Activated naive CD4-positive, alpha-beta T cell treated with anti-CD3 and anti-CD28 coated beads, Interleukin-2, amount 50 U/mL, for 24 hours (primary cell): Measurements from ENCODE around the gene RABGAP1L.
A peak's percentile ranks its signal among the peaks of the same experiment; 100 is the strongest.
"Not testable (repeated sequence)": the region's sequence is repeated elsewhere in the genome, so short reads cannot be mapped to it uniquely, and the experiment has no call there.

Experiments
- H3K27ac Mint-ChIP-seq: one replicate; pipeline ENCODE4 v1.8.0; 2021; ENCODE audit warnings: mild to moderate bottlenecking, mixed read lengths
- H3K27me3 Mint-ChIP-seq: one replicate; pipeline ENCODE4 v1.8.0; 2021; ENCODE audit warnings: mixed read lengths
- H3K36me3 Mint-ChIP-seq: one replicate; pipeline ENCODE4 v1.8.0; 2021; ENCODE audit warnings: mixed read lengths
- H3K4me1 Mint-ChIP-seq: one replicate; pipeline ENCODE4 v1.8.0; 2021; ENCODE audit warnings: mixed read lengths
- H3K4me3 Mint-ChIP-seq: one replicate; pipeline ENCODE4 v1.8.0; 2021; ENCODE audit warnings: mild to moderate bottlenecking, mixed read lengths
- H3K9me3 Mint-ChIP-seq: one replicate; pipeline ENCODE4 v1.8.0; 2021; ENCODE audit warnings: mixed read lengths

The RABGAP1L gene

DNA sequence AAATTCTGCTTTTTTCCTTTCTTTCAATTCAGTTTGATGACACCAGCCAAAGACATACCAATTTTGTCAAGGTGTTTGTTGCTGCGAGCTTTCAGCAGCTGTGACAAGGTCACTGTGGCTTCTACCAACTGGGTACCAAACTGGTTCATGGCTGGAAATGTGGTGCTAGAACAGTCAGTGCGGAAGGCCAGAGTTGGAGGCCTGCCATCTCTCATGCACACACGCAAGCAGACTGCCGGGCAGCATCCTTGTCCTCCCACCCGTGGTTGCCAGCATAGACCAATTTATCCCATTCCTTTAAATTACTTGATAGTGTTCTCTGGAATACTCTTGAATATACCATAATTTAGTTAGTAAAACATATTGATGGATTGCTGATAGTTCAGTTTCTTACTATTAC lies 208.6 kb downstream of the RABGAP1L start:
- Mint-ChIP-seq H3K27me3 (no peaks in the 10 kb centered on the region), H3K4me1 (peaks cover under 1% of the 10 kb centered on the region), H3K4me3 (no peak overlapping the region), H3K9me3 (no peaks in the 10 kb centered on the region), H3K27ac (no peak overlapping the region), H3K36me3 (peaks cover 15% of the 10 kb centered on the region)

DNA sequence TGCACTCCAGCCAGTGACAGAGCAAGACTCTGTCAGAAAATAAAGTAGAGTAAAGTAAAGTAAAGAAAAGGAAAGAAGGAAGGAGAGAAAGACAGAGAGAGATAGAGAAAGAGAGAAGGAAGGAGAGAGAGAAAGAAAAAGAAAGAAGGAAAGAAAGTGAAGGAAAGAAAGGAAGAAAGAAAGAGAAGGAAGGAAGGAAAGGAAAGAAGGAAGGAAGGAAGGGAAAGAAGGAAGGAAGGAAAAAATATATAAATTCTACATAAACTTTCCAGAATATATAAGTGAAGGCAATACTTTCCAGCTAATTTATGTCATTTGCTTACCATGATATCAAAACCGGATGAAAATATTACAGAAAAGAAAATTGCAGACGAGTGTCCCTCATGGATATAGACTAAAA lies 216.7 kb downstream of the RABGAP1L start:
- Mint-ChIP-seq H3K27ac (no peak overlapping the region), H3K36me3 (peaks cover 24% of the 10 kb centered on the region)

DNA sequence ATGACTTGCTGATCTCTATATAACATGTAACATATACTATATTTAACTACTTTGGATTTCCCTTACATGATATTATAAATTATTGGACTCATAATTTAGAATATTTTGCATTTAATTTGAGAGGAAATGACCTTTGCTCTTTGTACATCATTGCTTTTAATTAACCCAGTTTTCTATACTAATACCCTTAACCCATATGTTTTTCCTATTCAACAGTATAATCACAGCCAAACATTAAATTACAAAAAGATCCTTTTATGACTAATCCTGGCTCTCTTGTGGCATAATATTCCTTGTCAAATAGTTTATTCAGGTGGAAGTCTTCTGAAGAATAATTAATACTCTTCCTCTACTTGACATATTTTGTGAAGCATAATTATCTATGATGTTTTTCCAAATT lies 232.4 kb downstream of the RABGAP1L start:
- Mint-ChIP-seq H3K27ac (no peak overlapping the region), H3K36me3 (peaks cover 25% of the 10 kb centered on the region), H3K4me1 (no peaks in the 10 kb centered on the region), H3K9me3 (peaks cover 3% of the 10 kb centered on the region), H3K27me3 (no peaks in the 10 kb centered on the region), H3K4me3 (no peak overlapping the region)

More for the DNA sequence above, 216.7 kb downstream of the RABGAP1L start:
- H3K27me3 Mint-ChIP-seq: no peaks in the 10 kb centered on the region
- no peak overlapping the region for H3K4me3 Mint-ChIP-seq
- H3K4me1 Mint-ChIP-seq: no peaks in the 10 kb centered on the region
- H3K9me3 Mint-ChIP-seq: no peaks in the 10 kb centered on the region

DNA sequence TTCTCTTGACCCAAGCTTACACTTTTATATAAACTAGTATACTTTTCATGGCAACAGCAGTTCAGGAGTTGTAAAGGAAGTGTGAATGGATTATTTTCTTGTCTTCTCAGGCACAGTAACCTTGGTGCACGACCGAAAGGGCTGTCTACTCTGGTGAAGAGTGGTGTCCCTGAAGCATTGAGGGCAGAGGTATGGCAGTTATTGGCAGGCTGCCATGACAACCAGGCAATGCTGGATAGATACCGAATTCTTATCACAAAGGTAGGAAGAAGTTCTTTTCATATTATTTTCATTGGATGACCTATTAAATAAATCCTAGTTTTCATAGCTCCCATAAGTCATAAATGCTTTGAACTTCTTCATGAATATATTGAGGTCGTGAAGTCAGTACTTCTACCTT lies 234.6 kb downstream of the RABGAP1L start:
- Mint-ChIP-seq H3K4me3 (no peak overlapping the region), H3K27me3 (no peaks in the 10 kb centered on the region), H3K36me3 (peaks cover 32% of the 10 kb centered on the region), H3K9me3 (no peaks in the 10 kb centered on the region), H3K27ac (no peak overlapping the region), H3K4me1 (no peaks in the 10 kb centered on the region)

DNA sequence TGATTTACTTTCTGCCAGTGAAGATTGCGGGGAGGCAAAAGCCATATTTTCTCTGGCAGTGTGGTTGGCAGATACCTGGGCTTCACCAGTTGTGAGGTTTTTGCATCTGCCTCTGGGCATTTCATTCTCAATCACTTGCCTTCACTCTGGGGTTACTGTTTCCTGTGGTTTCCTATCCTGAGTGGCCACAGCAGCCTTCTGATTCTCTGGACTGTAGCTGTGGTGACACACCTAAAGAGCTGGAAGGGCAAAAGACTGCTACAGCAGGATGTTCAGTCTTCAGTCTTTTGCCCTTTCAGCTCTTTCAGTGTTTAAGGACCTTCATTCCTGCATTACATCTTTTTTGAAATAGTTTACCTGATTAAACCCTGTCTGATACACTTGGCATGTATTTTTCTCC lies 237.9 kb downstream of the RABGAP1L start:
- H3K4me1 Mint-ChIP-seq: no peaks in the 10 kb centered on the region
- H3K27me3 Mint-ChIP-seq: no peaks in the 10 kb centered on the region
- peaks cover 37% of the 10 kb centered on the region for H3K36me3 Mint-ChIP-seq
- no peak overlapping the region for H3K27ac Mint-ChIP-seq
- H3K4me3 Mint-ChIP-seq: no peak overlapping the region
- peaks cover 10% of the 10 kb centered on the region for H3K9me3 Mint-ChIP-seq

DNA sequence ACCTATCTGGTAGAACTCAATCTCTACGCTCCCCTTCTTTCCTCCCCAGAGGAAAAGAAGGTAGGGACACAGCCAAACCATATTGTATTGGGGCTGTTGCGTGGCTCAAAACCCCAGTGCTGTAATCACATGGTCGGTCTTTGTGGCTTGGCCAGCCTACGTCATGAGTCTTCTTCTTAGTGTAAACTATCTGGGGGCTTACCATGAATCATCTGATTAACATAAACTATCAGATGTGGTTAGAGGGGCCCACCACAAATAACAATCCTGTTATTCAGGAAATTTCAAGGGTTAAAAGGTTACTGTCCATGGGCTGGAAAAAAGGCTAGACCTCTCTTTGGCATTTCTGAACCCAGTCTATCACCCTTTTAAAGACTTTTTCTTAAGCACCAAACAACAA lies 238.9 kb downstream of the RABGAP1L start:
- peaks cover 37% of the 10 kb centered on the region for H3K36me3 Mint-ChIP-seq
- H3K4me1 Mint-ChIP-seq: no peaks in the 10 kb centered on the region
- H3K27me3 Mint-ChIP-seq: no peaks in the 10 kb centered on the region
- no peak overlapping the region for H3K27ac Mint-ChIP-seq
- H3K9me3 Mint-ChIP-seq: peaks cover 10% of the 10 kb centered on the region
- H3K4me3 Mint-ChIP-seq: no peak overlapping the region

DNA sequence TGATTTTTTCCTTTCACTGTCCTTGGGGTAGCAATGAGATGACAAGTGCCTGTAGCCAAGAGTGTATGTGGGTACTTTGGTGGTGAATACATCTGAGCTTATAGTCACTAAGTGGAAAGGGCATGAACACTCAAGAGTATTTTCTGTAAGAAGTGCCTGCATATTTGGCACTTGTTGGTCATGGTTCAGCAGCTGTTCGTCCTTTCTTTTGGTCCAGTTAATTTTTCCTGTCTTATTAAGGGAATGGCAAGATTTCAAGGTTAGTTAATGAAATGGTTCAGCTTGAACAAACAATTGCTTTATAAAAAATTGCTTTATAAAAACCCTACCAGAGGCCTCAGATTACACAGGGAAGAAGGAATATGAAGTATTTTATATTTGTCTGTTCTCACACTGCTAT lies 239.9 kb downstream of the RABGAP1L start:
- Mint-ChIP-seq H3K27me3 (no peaks in the 10 kb centered on the region), H3K36me3 (peaks cover 38% of the 10 kb centered on the region), H3K9me3 (peaks cover 10% of the 10 kb centered on the region), H3K4me3 (no peak overlapping the region), H3K4me1 (no peaks in the 10 kb centered on the region), H3K27ac (no peak overlapping the region)

DNA sequence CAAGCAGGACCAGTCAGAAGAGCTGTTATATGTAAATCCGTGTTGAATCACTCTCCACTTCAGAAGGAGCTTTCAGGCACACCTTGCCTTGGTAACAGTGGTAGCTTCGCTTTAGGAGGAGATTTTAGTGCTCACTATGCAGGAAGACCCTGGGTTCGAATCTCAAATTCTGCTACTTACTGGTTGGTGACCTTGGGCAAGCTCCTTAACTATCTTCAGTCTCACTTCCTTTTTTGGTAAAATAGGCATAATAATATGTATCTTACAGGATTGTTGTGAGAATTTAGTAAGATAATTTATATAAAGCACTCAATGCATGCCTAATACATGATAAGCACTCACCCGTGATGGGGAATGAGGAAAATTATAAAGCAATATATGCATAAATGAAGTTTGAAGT lies 241.8 kb downstream of the RABGAP1L start:
- peaks cover 40% of the 10 kb centered on the region for H3K36me3 Mint-ChIP-seq
- H3K4me3 Mint-ChIP-seq: no peak overlapping the region
- peaks cover 10% of the 10 kb centered on the region for H3K9me3 Mint-ChIP-seq
- no peaks in the 10 kb centered on the region for H3K4me1 Mint-ChIP-seq
- H3K27me3 Mint-ChIP-seq: no peaks in the 10 kb centered on the region
- H3K27ac Mint-ChIP-seq: no peak overlapping the region

DNA sequence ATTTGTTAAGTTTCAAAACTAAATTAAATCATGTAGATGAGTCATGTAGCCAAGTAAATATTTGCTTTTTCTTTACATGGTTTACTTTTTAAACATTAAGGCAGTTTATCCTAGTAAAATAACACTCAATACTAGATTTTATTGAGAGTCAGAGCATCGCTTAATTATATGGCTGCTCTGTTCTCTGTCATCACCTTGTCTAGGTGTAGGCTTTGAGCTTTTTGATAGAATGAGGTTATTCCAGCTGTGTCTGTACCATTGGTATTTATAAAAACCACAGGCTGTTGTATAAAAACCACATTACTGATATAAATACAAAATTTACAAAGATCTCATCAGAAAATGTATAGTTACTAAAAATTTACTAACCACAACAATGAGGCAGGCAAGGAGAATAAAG lies 245.9 kb downstream of the RABGAP1L start:
- Mint-ChIP-seq H3K27me3 (no peaks in the 10 kb centered on the region), H3K4me3 (no peak overlapping the region), H3K9me3 (peaks cover 6% of the 10 kb centered on the region)

DNA sequence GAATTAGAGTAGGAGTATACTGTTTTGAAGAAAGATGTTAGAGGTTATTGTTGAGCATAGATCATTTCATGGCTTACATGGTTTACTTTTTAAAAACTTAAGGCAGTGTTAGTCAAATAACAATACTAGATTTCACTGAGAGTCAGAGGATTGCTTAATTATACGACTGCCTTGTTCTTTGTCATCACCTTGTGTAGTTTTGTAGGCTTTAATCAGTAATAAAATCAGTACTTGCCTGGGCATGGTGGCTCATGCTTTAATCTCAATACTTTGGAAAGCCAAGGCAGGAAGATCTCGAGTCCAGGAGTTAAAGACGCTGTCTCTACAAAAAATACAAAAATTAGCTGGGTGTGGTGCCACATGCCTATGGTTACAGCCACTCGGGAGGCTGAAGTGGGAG lies 247.1 kb downstream of the RABGAP1L start:
- Mint-ChIP-seq H3K4me1 (peaks cover 8% of the 10 kb centered on the region), H3K36me3 (peaks cover 27% of the 10 kb centered on the region), H3K27ac (no peak overlapping the region), H3K9me3 (peaks cover 2% of the 10 kb centered on the region), H3K27me3 (no peaks in the 10 kb centered on the region), H3K4me3 (no peak overlapping the region)

More for the DNA sequence above, 245.9 kb downstream of the RABGAP1L start:
- peaks cover 29% of the 10 kb centered on the region for H3K36me3 Mint-ChIP-seq
- no peak overlapping the region for H3K27ac Mint-ChIP-seq
- H3K4me1 Mint-ChIP-seq: no peaks in the 10 kb centered on the region

DNA sequence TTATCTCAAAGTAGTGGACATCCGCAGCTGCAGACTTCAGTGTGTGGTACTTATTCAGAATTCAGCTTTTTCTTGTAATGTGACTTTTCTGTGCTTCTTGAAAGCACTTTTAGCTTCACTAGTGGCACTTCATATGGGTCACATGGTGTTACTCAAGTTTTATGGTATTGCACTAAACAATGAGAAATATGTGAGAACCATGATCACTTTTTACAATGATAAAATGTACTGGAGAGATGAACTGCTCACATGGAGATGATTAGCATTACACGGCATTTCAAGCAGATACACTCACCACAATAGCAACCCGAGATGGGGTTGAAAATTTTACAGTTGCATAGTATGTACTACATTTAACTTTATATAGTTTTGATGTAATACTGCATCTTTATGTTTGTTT lies 248.3 kb downstream of the RABGAP1L start:
- H3K36me3 Mint-ChIP-seq: peaks cover 28% of the 10 kb centered on the region
- peaks cover 20% of the 10 kb centered on the region for H3K4me1 Mint-ChIP-seq
- no peak overlapping the region for H3K27ac Mint-ChIP-seq
- no peak overlapping the region for H3K4me3 Mint-ChIP-seq
- peaks cover 5% of the 10 kb centered on the region for H3K9me3 Mint-ChIP-seq
- no peaks in the 10 kb centered on the region for H3K27me3 Mint-ChIP-seq

DNA sequence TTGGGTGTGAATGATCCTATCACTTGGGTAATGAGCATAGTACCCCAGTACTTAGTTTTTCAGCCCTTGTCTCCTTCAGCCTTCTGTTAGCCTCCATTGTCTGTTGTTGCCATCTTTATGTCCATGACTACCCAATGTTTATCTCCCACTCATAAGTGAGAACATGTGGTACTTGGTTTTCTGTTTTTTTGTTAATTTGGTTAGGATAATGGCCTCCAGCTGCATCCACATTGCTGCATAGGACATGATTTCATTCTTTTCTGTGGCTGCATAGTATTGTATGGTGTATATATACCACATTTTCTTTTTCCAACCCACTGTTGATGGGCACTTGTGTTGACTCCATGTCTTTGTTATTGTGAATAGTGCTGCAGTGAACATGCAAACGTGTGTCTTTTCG lies 248.8 kb downstream of the RABGAP1L start:
- Mint-ChIP-seq H3K9me3 (peaks cover 5% of the 10 kb centered on the region), H3K4me1 (peaks cover 24% of the 10 kb centered on the region), H3K36me3 (peaks cover 25% of the 10 kb centered on the region), H3K4me3 (no peak overlapping the region), H3K27me3 (no peaks in the 10 kb centered on the region), H3K27ac (no peak overlapping the region)

DNA sequence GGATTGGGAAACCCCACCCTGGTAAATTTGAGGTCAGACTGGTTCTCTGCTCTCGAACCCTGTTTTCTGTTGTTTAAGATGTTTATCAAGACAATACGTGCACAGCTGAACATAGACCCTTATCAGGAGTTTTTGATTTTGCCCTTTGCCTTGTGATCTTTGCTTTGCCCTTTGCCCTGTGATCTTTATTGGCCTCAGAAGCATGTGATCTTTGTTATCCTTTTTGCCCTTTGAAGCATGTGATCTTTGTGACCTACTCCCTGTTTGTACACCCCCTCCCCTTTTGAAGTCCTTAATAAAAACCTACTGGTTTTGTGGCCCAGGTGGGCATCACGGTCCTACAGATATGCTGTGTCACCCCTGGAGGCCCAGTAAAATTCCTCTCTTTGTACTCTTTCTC lies 250.5 kb downstream of the RABGAP1L start:
- not testable (repeated sequence) for H3K27ac Mint-ChIP-seq, H3K9me3 Mint-ChIP-seq, H3K27me3 Mint-ChIP-seq, H3K4me3 Mint-ChIP-seq
- peaks cover 36% of the 10 kb centered on the region for H3K4me1 Mint-ChIP-seq
- peaks cover 21% of the 10 kb centered on the region for H3K36me3 Mint-ChIP-seq

DNA sequence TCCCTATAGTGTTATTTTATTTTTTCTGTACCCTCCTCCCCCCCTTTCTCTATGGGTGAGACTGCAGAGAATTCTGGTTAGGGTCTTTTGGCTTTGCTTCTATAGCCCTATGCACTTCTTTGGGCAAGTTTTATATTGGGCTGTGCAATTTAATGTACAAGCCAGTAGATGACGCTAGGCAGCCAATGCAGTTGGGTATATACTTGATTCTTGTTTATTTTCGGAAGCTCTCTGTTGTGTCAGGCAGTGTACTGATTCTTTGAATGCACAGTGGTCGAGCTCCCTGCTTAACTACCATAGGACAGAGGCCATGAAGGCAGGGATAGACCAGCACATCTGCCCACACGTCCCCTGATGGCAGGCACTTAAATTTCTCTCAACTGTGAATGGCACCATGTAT lies 254.3 kb downstream of the RABGAP1L start:
- Mint-ChIP-seq H3K36me3 (peaks cover 16% of the 10 kb centered on the region), H3K27ac (no peak overlapping the region), H3K27me3 (no peaks in the 10 kb centered on the region), H3K9me3 (peaks cover 5% of the 10 kb centered on the region), H3K4me1 (peaks cover 42% of the 10 kb centered on the region), H3K4me3 (no peak overlapping the region)

DNA sequence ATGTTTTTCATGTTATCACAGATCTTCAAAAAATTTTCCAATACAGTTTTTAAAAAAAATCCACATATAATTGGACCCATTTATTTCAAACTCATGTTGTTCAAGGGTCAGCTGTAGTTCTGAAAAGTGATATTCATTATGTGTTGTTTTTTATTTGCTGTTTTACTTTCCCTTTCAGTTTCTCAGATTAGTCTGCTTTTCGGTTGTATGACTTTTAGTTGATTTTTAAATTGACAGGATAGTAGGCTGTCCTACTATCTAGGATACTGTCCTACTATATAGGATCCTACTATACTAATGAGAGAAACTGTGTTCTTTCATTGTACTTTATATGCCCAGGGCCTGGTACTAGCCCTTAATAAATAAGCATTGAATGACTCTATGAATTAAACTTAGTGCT lies 254.9 kb downstream of the RABGAP1L start:
- H3K4me3 Mint-ChIP-seq: peak overlapping the region; percentile 19
- H3K4me1 Mint-ChIP-seq: peaks cover 45% of the 10 kb centered on the region
- H3K27ac Mint-ChIP-seq: no peak overlapping the region
- peaks cover 5% of the 10 kb centered on the region for H3K9me3 Mint-ChIP-seq
- H3K27me3 Mint-ChIP-seq: no peaks in the 10 kb centered on the region
- H3K36me3 Mint-ChIP-seq: peaks cover 12% of the 10 kb centered on the region

DNA sequence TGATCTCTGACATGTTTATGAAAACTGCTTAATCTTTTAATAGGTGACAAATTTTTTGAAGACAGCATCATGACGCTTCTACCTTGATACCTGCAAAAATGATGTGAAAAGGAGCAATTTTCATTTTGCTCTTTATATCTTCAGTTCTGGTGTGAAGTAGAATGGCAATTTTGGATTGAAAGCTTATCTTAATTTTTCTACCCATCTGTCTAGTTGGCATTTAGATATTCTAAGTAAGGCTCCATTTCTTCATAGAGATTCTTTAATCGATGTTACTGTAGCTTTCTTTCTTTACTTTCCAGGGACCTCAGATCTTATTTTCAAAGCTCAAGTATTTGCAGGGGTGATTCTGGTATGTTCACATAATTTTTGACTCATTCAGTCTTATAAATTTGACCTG lies 256.2 kb downstream of the RABGAP1L start:
- H3K9me3 Mint-ChIP-seq: peaks cover 5% of the 10 kb centered on the region
- H3K27ac Mint-ChIP-seq: no peak overlapping the region
- no peaks in the 10 kb centered on the region for H3K27me3 Mint-ChIP-seq
- H3K36me3 Mint-ChIP-seq: peaks cover 11% of the 10 kb centered on the region
- peaks cover 52% of the 10 kb centered on the region for H3K4me1 Mint-ChIP-seq
- no peak overlapping the region for H3K4me3 Mint-ChIP-seq

DNA sequence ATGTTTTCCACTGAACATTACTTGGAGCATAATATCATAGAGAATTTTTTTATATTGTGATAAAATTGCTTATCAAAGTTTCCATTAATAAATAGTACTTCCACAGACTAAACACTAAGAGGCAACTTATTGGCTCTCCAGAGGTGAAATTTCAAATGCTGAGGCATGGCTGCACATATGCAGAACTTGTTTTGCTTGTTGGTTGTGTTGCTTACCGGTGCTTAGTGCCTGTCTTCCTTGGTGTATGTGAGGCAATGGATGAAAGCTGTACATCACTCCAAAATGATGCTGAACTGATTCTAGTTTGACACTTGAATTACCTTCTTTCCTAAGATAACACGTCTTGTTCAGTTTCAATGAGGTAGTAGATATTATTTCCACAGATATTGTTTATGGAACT lies 258.6 kb downstream of the RABGAP1L start:
- H3K4me1 Mint-ChIP-seq: peaks cover 29% of the 10 kb centered on the region
- peaks cover 8% of the 10 kb centered on the region for H3K36me3 Mint-ChIP-seq
- H3K9me3 Mint-ChIP-seq: no peaks in the 10 kb centered on the region
- no peak overlapping the region for H3K4me3 Mint-ChIP-seq
- no peak overlapping the region for H3K27ac Mint-ChIP-seq
- H3K27me3 Mint-ChIP-seq: no peaks in the 10 kb centered on the region
